Common myeloid progenitor, CD34-positive (primary cell): ENCODE data around the gene ZNF785.

Source experiments
- CTCF ChIA-PET: fragments of 350-600 bp; sonication (Branson Sonifier 250); formaldehyde crosslinking; loops from one replicate; lab custom pipeline; 2021; ENCODE audit warnings: antibody characterized with exemption; lab: Charles Lee
- POLR2A ChIA-PET: fragments of 350-600 bp; sonication (Branson Sonifier 250); formaldehyde crosslinking; loops from one replicate; lab custom pipeline; 2021; ENCODE audit warnings: antibody characterized with exemption; lab: Charles Lee
- DNase-seq, 3 donors: peaks; one replicate each; pipeline versions ENCODE4 v3.0.0 to v3.0.0-alpha.2; 2013
- H3K27ac ChIP-seq, 2 experiments: 1 replicate in 1 of 2; 2 replicates in 1 of 2; pipeline ENCODE4 v1.7.0; 2013; ENCODE audit warnings: inconsistent platforms in 2 of 2, low read length in 2 of 2, mild to moderate bottlenecking in 2 of 2, low read depth in 1 of 2, moderate library complexity in 1 of 2; ENCODE audit not compliant: severe bottlenecking in 2 of 2, insufficient read depth in 1 of 2, poor library complexity in 1 of 2
- H3K27me3 ChIP-seq, 5 experiments: replicated peaks in 2 of 5; 1 replicate in 3 of 5; 2 replicates in 2 of 5; pipeline versions ENCODE4 v1.6.1 to v1.7.0; 2013; ENCODE audit warnings: low read length in 4 of 5, mild to moderate bottlenecking in 2 of 5, moderate library complexity in 2 of 5, inconsistent platforms in 1 of 5; ENCODE audit not compliant: insufficient read depth in 5 of 5, control insufficient read depth in 4 of 5
- H3K36me3 ChIP-seq, 4 experiments: 1 replicate in 2 of 4; 2 replicates in 2 of 4; pipeline versions ENCODE4 v1.6.1 to v1.7.0; 2013; ENCODE audit warnings: low read length in 3 of 4, control low read depth in 1 of 4, mild to moderate bottlenecking in 1 of 4; ENCODE audit not compliant: control insufficient read depth in 4 of 4, insufficient read depth in 4 of 4
- H3K4me1 ChIP-seq, 4 experiments: 1 replicate in 3 of 4; 2 replicates in 1 of 4; pipeline versions ENCODE4 v1.6.1 to v1.7.1; 2013; ENCODE audit warnings: low read length in 3 of 4, mild to moderate bottlenecking in 3 of 4, control low read depth in 1 of 4, inconsistent platforms in 1 of 4, moderate library complexity in 1 of 4; ENCODE audit not compliant: control insufficient read depth in 4 of 4, insufficient read depth in 4 of 4; ENCODE audit errors: control extremely low read depth in 1 of 4
- H3K4me3 ChIP-seq, 7 experiments: 1 replicate in 4 of 7; 2 replicates in 3 of 7; pipeline versions ENCODE4 v1.5.1 to v1.7.0; 2013; ENCODE audit warnings: mild to moderate bottlenecking in 7 of 7, low read length in 6 of 7, moderate library complexity in 6 of 7, inconsistent platforms in 2 of 7, low read depth in 2 of 7, control low read depth in 1 of 7; ENCODE audit not compliant: insufficient read depth in 4 of 7, control insufficient read depth in 1 of 7; ENCODE audit errors: extremely low read depth in 1 of 7
- H3K9me3 ChIP-seq, 5 experiments: 1 replicate in 4 of 5; 2 replicates in 1 of 5; pipeline versions ENCODE4 v1.6.1 to v1.7.1; 2013; ENCODE audit warnings: low read length in 4 of 5, mild to moderate bottlenecking in 2 of 5, inconsistent platforms in 1 of 5, low read depth in 1 of 5, moderate library complexity in 1 of 5; ENCODE audit not compliant: control insufficient read depth in 4 of 5, insufficient read depth in 2 of 5; ENCODE audit errors: control extremely low read depth in 1 of 5
- WGBS: methylation state at CpG from one replicate; pipeline ENCODE4 v1.1.5; 2013; ENCODE audit not compliant: insufficient coverage; 5-methylcytosine and 5-hydroxymethylcytosine counted together

ZNF785 gene

DNA sequence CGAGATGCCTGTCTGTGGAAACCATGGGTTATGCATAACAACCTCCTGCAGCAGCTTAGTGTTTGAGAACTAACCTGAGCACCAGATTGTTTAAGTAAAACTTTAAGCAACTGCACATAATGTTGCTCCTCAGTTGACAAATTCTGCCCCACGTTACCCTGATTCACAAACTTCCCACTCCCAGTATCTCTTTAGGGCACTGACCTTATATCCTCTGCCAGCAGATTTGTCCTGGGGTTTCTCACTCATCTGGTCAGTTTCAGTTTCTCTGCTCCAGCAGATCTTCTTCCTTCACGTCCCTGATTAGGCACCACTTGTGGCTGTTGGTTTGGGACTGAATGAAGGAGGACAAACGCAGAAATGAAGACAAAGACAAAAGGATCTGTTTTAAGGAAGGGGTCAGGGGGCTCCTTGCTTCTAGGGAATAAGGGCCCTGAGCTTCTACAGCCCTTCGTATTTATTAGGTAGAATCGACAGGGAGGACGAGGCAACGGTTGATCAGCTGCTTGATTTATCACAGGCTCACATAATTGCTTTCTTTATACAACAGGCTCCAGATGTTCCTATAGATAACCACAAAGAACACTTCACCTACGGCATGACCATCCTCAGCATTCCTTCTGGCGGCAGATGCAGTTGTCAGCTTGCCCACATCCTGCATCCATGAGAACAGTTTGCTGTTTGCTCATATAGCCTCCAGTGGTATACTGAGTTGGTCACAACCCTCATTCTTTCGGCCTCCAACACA lies 38.2 kb upstream of the ZNF785 start:
- Histone ChIP-seq H3K27ac (no peak overlapping the region), H3K9me3 (peaks cover 0 to 5% (median 3%) of the 10 kb centered on the region in 5 experiments), H3K27me3 (peaks cover 0 to 2% (median 0%) of the 10 kb centered on the region in 5 experiments), H3K4me3 (no peak overlapping the region), H3K4me1 (peaks cover 0 to 2% (median 2%) of the 10 kb centered on the region in 4 experiments), H3K36me3 (no peaks in the 10 kb centered on the region)
- ChIA-PET POLR2A (no interaction called here), CTCF (interaction anchor here (1.1 to 13.9 kb wide), 3 partner anchors 8 to 23 kb away, joined by 3 to 144 read pairs (median 78); partner anchors contain the start of gene ZNF689)
- 93% methylated on average over 11 of the region's 11 CpGs for WGBS
- DNase-seq: peak in 2 of 3 donors; percentile 54 to 70

DNA sequence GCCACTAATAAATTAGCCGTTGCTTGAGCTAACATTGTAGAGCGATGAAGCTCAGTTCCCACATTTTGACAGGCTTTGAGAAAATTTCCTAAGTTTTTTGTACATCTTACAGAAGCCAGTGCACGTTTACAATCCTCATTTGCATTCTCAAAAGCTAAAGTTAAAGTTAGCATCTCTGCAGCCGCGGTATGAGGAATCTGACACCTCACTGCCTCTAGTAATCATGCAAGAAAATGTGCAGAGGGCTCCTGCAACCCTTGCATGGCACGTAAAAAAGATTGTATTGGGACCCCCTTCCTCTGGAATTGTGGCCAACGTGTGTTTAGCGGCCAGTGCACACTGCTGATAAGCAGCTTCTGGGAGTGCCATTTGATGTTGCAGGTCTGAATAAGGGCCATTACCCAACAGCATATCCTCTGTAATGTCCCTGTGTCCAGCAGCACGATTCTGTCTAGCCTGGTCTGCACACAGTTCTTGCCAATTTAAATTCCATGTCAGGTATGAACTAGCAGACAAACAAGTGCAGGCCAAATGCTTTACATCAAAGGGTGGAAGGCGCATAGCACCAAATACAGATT lies 37.0 kb upstream of the ZNF785 start:
- ChIA-PET POLR2A (no interaction called here), CTCF (interaction anchor here (0.6 to 14.5 kb wide), 5 partner anchors 5 to 22 kb away, joined by 3 to 144 read pairs (median 78); partner anchors contain the start of gene ZNF689)
- Histone ChIP-seq H3K36me3 (no peaks in the 10 kb centered on the region), H3K27me3 (peaks cover 0 to 2% (median 0%) of the 10 kb centered on the region in 5 experiments), H3K4me3 (no peak overlapping the region), H3K9me3 (peaks cover 0 to 5% (median 3%) of the 10 kb centered on the region in 5 experiments), H3K4me1 (peaks cover 0 to 7% (median 3%) of the 10 kb centered on the region in 4 experiments), H3K27ac (no peak overlapping the region)
- WGBS: 70% methylated on average over 8 of the region's 10 CpGs
- DNase-seq: no peak

DNA sequence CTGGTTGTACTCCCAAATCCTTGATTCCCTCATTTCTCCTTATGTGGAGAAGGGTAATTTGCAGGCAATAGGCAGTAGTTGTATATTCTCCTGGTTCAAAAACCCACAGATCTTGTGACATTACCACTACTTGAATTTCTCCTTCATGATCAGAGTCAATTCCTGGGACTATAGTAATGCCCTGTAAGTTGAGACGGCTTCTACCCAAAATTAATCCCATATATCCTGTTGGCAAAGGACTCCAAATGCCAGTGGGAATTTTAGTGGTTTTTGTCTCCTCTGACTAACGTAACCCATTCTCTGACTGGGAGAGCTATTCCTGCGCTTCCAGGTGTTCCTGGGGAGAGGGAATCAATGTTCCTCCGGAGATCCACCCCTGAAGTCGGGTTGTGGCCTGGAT lies 36.3 kb upstream of the ZNF785 start:
- Histone ChIP-seq H3K27me3 (peaks cover 0 to 2% (median 0%) of the 10 kb centered on the region in 5 experiments), H3K27ac (no peak overlapping the region), H3K36me3 (no peaks in the 10 kb centered on the region), H3K9me3 (peaks cover 0 to 5% (median 3%) of the 10 kb centered on the region in 5 experiments), H3K4me1 (peaks cover 0 to 7% (median 3%) of the 10 kb centered on the region in 4 experiments), H3K4me3 (no peak overlapping the region)
- no peak for DNase-seq
- 98% methylated on average over 4 of the region's 5 CpGs for WGBS
- ChIA-PET CTCF (interaction anchor here (13.9 to 14.5 kb wide), 2 partner anchors 6 kb away, joined by 144 read pairs; partner anchors contain the start of gene ZNF689), POLR2A (no interaction called here)

DNA sequence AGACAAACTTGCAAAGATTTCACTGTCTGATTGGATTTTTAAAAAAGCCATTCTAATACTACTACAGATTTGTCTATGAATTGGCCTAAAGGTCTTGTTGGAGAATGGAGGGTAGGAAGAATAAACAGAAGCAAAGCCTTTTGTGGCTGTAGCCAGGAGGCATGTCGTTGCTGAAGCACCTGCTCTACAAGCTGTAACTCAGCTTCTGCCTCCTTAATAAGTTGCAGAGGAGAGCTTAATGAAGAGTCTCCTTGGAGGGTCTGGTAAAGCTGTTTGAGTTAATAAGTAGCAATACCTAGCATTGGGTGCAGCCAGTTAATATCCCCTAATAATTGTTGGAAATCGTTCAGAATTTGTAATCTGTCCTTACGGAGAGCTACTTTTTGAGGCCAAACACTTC lies 34.7 kb upstream of the ZNF785 start:
- peaks cover 0 to 7% (median 4%) of the 10 kb centered on the region in 4 experiments for H3K4me1 ChIP-seq
- H3K9me3 ChIP-seq: peaks cover 0 to 5% (median 3%) of the 10 kb centered on the region in 5 experiments
- no peak for DNase-seq
- ChIA-PET CTCF (interaction anchor here (0.9 to 14.5 kb wide), 6 partner anchors 7 to 190 kb away, joined by 4 to 144 read pairs (median 5); partner anchors contain the start of genes DCTPP1 and ZNF689), POLR2A (no interaction called here)
- peaks cover 0 to 2% (median 0%) of the 10 kb centered on the region in 5 experiments for H3K27me3 ChIP-seq
- no peak overlapping the region for H3K27ac ChIP-seq
- H3K36me3 ChIP-seq: no peaks in the 10 kb centered on the region
- no peak overlapping the region for H3K4me3 ChIP-seq
- 93% methylated on average over 3 of the region's 3 CpGs for WGBS

DNA sequence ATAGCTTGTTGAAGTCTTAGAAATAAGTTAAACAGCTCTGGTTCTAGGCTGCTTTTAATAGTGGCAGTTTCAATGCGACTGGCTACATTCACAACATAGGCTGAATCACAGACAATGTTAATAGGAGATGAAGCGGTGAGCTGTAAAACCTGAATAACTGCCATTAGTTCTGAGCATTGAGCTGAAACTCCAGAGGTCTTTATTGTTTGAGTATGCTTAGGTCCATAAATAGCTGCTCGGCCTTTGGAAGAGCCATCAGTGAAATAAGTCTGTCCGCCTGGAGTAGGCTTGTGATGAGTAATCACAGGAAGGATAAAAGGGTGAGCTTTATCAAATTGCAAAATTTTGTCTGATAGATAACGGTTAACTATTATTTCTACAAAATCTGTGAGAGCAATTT lies 34.1 kb upstream of the ZNF785 start:
- no peak for DNase-seq
- H3K9me3 ChIP-seq: peaks cover 0 to 5% (median 3%) of the 10 kb centered on the region in 5 experiments
- H3K27ac ChIP-seq: no peak overlapping the region
- H3K27me3 ChIP-seq: peaks cover 0 to 2% (median 0%) of the 10 kb centered on the region in 5 experiments
- H3K4me3 ChIP-seq: no peak overlapping the region
- no peaks in the 10 kb centered on the region for H3K36me3 ChIP-seq
- WGBS: 100% methylated on average over 3 of the region's 5 CpGs
- H3K4me1 ChIP-seq: peaks cover 0 to 7% (median 4%) of the 10 kb centered on the region in 4 experiments
- CTCF ChIA-PET: interaction anchor here (0.9 to 14.5 kb wide), 5 partner anchors 8 to 190 kb away, joined by 4 to 144 read pairs (median 6); partner anchors contain the start of genes DCTPP1 and ZNF689
- POLR2A ChIA-PET: no interaction called here

DNA sequence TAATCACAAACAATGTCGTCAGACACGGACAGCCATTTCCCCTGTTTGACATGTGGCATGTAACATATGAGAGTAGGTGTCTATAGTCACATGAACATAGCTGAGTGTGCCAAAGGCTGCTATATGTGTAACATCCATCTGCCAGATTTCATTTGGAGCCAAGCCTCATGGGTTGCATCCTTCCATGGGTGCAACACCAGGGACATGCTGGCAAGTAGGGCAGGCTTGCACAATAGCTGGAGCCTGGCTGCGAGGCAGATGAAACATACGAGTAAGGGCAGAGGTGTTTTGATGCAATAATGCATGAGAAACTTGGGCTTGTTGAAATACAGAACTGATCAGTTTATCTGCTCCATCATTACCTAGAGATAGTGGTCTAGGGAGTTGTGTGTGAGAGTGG lies 33.7 kb upstream of the ZNF785 start:
- H3K9me3 ChIP-seq: peaks cover 0 to 3% (median 2%) of the 10 kb centered on the region in 5 experiments
- H3K27ac ChIP-seq: no peak overlapping the region
- ChIA-PET POLR2A (no interaction called here), CTCF (interaction anchor here (0.9 to 14.5 kb wide), 5 partner anchors 8 to 189 kb away, joined by 4 to 144 read pairs (median 6); partner anchors contain the start of genes DCTPP1 and ZNF689)
- no peak overlapping the region for H3K4me3 ChIP-seq
- peaks cover 0 to 8% (median 5%) of the 10 kb centered on the region in 4 experiments for H3K4me1 ChIP-seq
- peaks cover 0 to 2% (median 0%) of the 10 kb centered on the region in 5 experiments for H3K27me3 ChIP-seq
- 94% methylated on average over 4 of the region's 4 CpGs for WGBS
- DNase-seq: no peak
- no peaks in the 10 kb centered on the region for H3K36me3 ChIP-seq
